Right lobe of liver (tissue), 6 donors: Measurements from ENCODE around the gene TREX2. TPM values are rescaled to one million over a fixed set of nuclear protein-coding genes. Genes with fewer than 3 reads are reported as not detected.

Experiments
- ATAC-seq, 4 donors: fragments of 200-7000 bp; cut with Tn5 transposase; one replicate each; pipeline ENCODE4 v1.9.1; 2020; ENCODE audit warnings: mild to moderate bottlenecking in 4 of 4, moderate library complexity in 4 of 4
- DNase-seq, 3 donors: peaks; one replicate each; pipeline ENCODE4 v3.0.0-alpha.2; 2020
- H3K27ac ChIP-seq, 3 donors: fragments of 200-600 bp; one replicate each; pipeline ENCODE4 v1.8.0; 2022
- H3K27me3 ChIP-seq, 2 donors: fragments of 200-600 bp; one replicate each; pipeline ENCODE4 v1.8.0; 2022
- H3K36me3 ChIP-seq, 4 donors: fragments of 200-600 bp; sonication (generic) in 1 of 4; one replicate each; pipeline versions ENCODE4 v1.5.1 to v1.8.0; 2017 to 2022; ENCODE audit warnings: control low read depth in 1 of 4
- H3K4me1 ChIP-seq, 4 donors: fragments of 200-600 bp; sonication (generic) in 1 of 4; one replicate each; pipeline versions ENCODE4 v1.5.1 to v1.8.0; 2017 to 2022; ENCODE audit warnings: control low read depth in 1 of 4
- H3K4me3 ChIP-seq, 3 donors: fragments of 200-600 bp; one replicate each; pipeline ENCODE4 v1.8.0; 2022
- H3K9me3 ChIP-seq, 4 donors: fragments of 200-600 bp; sonication (generic) in 1 of 4; one replicate each; pipeline versions ENCODE4 v1.5.1 to v1.8.0; 2017 to 2022; ENCODE audit warnings: control low read depth in 1 of 4
- POLR2A ChIP-seq: fragments of 450-650 bp; IDR thresholded peaks from one replicate; pipeline ENCODE4 v1.6.1; 2017; ENCODE audit warnings: antibody characterized with exemption, mild to moderate bottlenecking
- WGBS: methylation state at CpG from one replicate; pipeline ENCODE4 v1.1.6; 2018; ENCODE audit warnings: low coverage, low lambda C conversion rate; ENCODE audit not compliant: insufficient coverage; ENCODE audit errors: missing lambda C conversion rate; 5-methylcytosine and 5-hydroxymethylcytosine counted together
- intact Hi-C, 2 donors: fragments of 100-400 bp; cut with DNase I; formaldehyde crosslinking; loops; one replicate each; pipeline versions ENCODE4 v1.11.2 to v1.14.1; 2022
- total RNA-seq, 6 experiments: library from RNA; depleted of rRNA in 2 of 6; stranded (reverse); fragments of >200 nt in 2 of 6; fragmentation: NEBNext Ultra II Directional in 3 of 6; extraction: Animal tissue kit (Norgen Biotek cat#: 25700) in 3 of 6; gene quantifications; one replicate each; pipeline versions ENCODE4 v1.1.0 to v1.2.4, GENCODE V29; 2016 to 2023
- TF ChIP-seq, protein P1 (sequence below), 4 donors: fragments of 200-600 bp in 3 of 4; fragments of 450-650 bp in 1 of 4; IDR thresholded peaks; one replicate each; pipeline versions ENCODE4 v1.5.1 to v1.8.0; 2016 to 2022; ENCODE audit warnings: antibody characterized with exemption in 4 of 4, mild to moderate bottlenecking in 2 of 4
- donor health status: DM: no; HTN: yes; CAD: no.
- donor health status: DM: no; HTN: no; CAD: no.
- donor health status: DM: no; HTN: no; CAD: no.
- donor health status: DM: no; HTN: yes; CAD: no.
- donor health status: DM: no; HTN: yes; CAD: no.

TREX2 gene
- total RNA-seq, 6 experiments from 2014 or later, result 0.18 to 0.46 (median 0.23) TPM; not detected in 2

DNA sequence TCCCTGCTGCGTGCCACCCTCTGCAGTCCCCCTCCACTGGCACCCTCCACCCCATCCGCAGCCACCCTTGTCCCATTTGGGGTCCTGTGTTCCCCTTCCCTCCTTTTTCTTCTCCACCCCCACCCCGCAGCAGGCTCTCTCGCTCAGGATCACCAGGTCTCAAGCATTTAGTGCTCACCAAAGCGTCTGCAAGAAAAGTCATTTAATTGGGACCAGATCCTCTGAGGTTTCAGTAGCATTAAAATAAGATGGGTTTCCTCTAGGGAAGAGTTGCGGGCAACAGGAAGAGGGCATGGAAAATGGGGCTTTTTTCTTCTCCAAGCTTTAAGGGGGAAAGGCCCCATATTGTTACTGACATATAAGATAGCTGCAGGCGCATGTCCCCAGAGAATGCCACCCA is 29.4 kb upstream of the TREX2 start:
- no peaks in the 10 kb centered on the region for H3K4me1 ChIP-seq
- no peaks in the 10 kb centered on the region for H3K9me3 ChIP-seq
- TF ChIP-seq, protein P1, sequence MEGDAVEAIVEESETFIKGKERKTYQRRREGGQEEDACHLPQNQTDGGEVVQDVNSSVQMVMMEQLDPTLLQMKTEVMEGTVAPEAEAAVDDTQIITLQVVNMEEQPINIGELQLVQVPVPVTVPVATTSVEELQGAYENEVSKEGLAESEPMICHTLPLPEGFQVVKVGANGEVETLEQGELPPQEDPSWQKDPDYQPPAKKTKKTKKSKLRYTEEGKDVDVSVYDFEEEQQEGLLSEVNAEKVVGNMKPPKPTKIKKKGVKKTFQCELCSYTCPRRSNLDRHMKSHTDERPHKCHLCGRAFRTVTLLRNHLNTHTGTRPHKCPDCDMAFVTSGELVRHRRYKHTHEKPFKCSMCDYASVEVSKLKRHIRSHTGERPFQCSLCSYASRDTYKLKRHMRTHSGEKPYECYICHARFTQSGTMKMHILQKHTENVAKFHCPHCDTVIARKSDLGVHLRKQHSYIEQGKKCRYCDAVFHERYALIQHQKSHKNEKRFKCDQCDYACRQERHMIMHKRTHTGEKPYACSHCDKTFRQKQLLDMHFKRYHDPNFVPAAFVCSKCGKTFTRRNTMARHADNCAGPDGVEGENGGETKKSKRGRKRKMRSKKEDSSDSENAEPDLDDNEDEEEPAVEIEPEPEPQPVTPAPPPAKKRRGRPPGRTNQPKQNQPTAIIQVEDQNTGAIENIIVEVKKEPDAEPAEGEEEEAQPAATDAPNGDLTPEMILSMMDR (IDR thresholded peaks at IDR 0.05), result no peak
- no peak for TF ChIP-seq POLR2A
- DNase-seq, result no peak
- whole genome bisulfite sequencing, result 85% methylated on average over 5 of the region's 7 CpGs
- no peak overlapping the region for H3K4me3 ChIP-seq
- no peaks in the 10 kb centered on the region for H3K36me3 ChIP-seq
- ATAC-seq, result no peak
- H3K27ac ChIP-seq, result no peak overlapping the region
- H3K27me3 ChIP-seq, result no peaks in the 10 kb centered on the region
- intact Hi-C loops, result no loop called here

DNA sequence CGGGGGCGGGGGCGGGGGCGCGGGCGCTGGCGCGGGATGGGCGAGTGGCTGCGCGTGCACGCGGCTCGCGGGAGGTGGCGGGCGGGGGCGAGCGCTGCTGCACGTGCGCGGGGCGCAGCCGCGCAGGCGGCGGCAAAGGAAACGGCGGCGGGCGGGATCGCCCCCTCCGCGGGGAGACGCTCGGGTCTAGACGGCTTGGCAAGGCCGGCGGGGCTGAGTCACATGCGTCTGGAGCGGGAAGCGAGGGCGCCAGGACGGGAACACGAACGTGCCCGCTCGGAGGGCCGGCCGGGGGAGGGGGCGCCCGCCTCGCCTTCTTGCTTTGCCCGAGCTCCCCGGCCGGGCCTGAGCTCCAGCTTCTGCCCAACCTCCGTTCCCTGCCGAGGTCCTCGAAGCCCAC is 28.9 kb upstream of the TREX2 start:
- no CpG with 5 or more reads among the region's 59 CpGs for WGBS
- intact Hi-C loops, result no loop called here
- DNase-seq (peak in 2 of 3 donors; percentile 52 to 72), ATAC-seq (peak in 1 of 4 donors; percentile 12)
- TF ChIP-seq, protein P1 (IDR thresholded peaks at IDR 0.05), result no peak
- TF ChIP-seq POLR2A, result no peak
- Histone ChIP-seq H3K27ac (no peak overlapping the region), H3K27me3 (no peaks in the 10 kb centered on the region), H3K9me3 (no peaks in the 10 kb centered on the region), H3K4me1 (no peaks in the 10 kb centered on the region), H3K36me3 (no peaks in the 10 kb centered on the region), H3K4me3 (peak overlapping the region in 1 of 3 donors; percentile 16)

DNA sequence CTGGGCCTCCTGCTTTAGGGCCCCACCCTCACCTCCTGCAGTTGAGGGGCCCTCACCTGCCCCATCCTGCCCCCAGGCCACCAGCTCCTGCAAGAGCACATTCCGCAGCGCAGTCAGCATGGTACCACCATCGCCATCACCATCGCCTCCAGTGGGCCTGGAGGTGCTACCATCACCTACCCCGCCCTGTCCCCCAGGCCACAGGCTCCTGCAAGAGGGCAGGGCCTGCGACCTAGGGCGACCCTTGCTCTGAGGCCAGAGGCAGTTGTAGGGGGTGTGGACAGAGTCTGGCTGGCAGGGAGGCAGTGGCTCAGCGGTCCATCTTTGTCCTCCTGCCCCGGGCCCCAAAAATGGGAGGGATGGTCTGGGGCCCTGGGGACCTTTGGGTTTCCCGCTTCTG is 28.4 kb upstream of the TREX2 start:
- ATAC-seq, result no peak
- Histone ChIP-seq H3K4me1 (no peaks in the 10 kb centered on the region), H3K27me3 (no peaks in the 10 kb centered on the region), H3K9me3 (no peaks in the 10 kb centered on the region), H3K27ac (no peak overlapping the region), H3K4me3 (no peak overlapping the region), H3K36me3 (no peaks in the 10 kb centered on the region)
- TF ChIP-seq POLR2A, result no peak
- TF ChIP-seq, protein P1 (IDR thresholded peaks at IDR 0.05), result no peak
- WGBS, result 94% methylated on average over 5 of the region's 10 CpGs
- no peak for DNase-seq
- intact Hi-C loops, result no loop called here

DNA sequence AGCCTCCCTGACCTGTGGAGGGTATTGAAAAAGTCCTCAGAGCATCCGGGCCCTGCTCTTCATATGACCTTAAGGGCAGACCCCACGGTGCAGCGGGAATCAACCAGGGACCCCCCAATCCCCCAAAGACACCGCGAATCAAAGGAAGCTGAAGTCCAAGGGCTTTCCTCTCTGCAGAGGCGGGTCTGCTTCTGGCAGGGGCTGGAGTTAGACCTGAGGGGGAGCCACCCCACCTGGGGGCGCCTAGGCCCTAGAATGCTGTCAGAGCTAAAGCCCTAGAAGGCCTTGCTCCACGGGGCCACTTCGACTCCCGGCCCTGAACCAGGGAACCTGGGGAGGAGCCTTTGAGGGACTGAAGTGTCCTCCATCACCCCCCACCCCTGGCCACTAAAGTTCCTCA is 27.3 kb upstream of the TREX2 start:
- H3K4me3 ChIP-seq, result no peak overlapping the region
- intact Hi-C loops, result no loop called here
- TF ChIP-seq POLR2A, result no peak
- TF ChIP-seq, protein P1 (IDR thresholded peaks at IDR 0.05), result no peak
- no peaks in the 10 kb centered on the region for H3K36me3 ChIP-seq
- DNase-seq (no peak), ATAC-seq (no peak)
- no peak overlapping the region for H3K27ac ChIP-seq
- no peaks in the 10 kb centered on the region for H3K4me1 ChIP-seq
- 100% methylated on average over 2 of the region's 10 CpGs for WGBS
- no peaks in the 10 kb centered on the region for H3K9me3 ChIP-seq
- H3K27me3 ChIP-seq, result no peaks in the 10 kb centered on the region

DNA sequence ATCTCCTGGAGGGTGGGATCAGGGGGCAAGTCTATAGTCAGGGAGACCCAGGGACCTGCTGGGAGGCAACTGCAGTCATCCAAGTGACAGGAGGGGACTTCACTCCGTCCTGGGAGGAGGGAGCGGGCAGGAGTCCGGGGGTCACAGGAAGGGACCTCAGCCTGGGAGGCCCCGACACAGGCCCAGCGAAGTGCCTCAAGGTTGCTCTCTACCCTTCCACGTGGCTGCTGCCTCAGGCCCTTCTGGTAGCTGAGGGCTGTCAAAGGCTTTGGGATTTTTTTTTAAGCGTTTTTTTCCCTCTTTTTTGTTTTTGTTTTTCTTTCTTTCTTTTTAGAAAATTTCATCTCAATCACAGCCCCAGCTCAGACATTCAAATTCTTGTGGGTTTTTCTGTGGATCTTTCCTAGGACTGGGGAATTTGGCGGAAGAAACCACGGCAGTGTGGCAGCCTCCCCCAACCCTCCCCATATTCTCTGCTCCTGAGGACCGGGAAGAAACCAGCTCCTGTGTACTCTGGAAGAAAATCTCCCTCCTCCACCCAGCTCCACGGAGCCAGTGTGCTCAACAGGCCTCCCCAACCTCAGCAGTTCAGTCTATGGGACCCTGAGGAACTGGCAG is 25.9 kb upstream of the TREX2 start:
- Histone ChIP-seq H3K9me3 (no peaks in the 10 kb centered on the region), H3K27me3 (no peaks in the 10 kb centered on the region), H3K36me3 (no peaks in the 10 kb centered on the region), H3K27ac (no peak overlapping the region), H3K4me1 (no peaks in the 10 kb centered on the region), H3K4me3 (no peak overlapping the region)
- no peak for TF ChIP-seq POLR2A
- TF ChIP-seq, protein P1 (IDR thresholded peaks at IDR 0.05), result no peak
- ATAC-seq (no peak), DNase-seq (no peak)
- 46% methylated on average over 6 of the region's 11 CpGs for WGBS
- intact Hi-C loops, result no loop called here
